K562 (cell line): Measurements from ENCODE around the gene RNPEPL1. TPM values are rescaled to one million over a fixed set of nuclear protein-coding genes. Genes with fewer than 3 reads are reported as not detected.

Source experiments
- ATAC-seq: fragments of 200-7000 bp; cut with Tn5 transposase; 3 replicates; pipeline ENCODE4 v1.9.1; 2020; ENCODE audit warnings: moderate library complexity
- BruUV-seq: library from RNA; stranded (reverse); fragments of 400-500 nt; replicated peaks from 2 replicates; lab custom pipeline; 2021; lab: Mats Ljungman, UMichigan
- CTCF ChIA-PET: fragments of 300-600 bp; formaldehyde crosslinking; extraction: SDS; loops from one replicate; lab custom pipeline; 2021; ENCODE audit warnings: low intra/inter-chr PET ratio; lab: Yijun Ruan, JAX
- POLR2A ChIA-PET: fragments of 300-600, 350-650 bp; sonication (Branson Sonifier 250); formaldehyde crosslinking; extraction: SDS; loops from one replicate; lab custom pipeline; 2021; ENCODE audit warnings: antibody characterized with exemption, inconsistent platforms; lab: Yijun Ruan, JAX
- DNase-seq, 4 experiments: peaks; one replicate each; pipeline versions ENCODE4 v3.0.0 to v3.0.0-alpha.2; 2011 to 2018; ENCODE audit warnings: low spot score in 3 of 4, mixed read lengths in 3 of 4; ENCODE audit errors: extremely low read depth in 1 of 4
- FAIRE-seq: peaks from 2 replicates; lab custom pipeline; 2011; peaks lifted over from hg19 to GRCh38; lab: Jason Lieb, UNC
- H2AFZ ChIP-seq: 2 replicates; pipeline ENCODE4 v1.6.0; 2011; ENCODE audit warnings: low read depth, low read length, control low read depth, inconsistent platforms
- H3K27ac ChIP-seq: fragments of 200-600 bp; 3 replicates; pipeline ENCODE4 v1.8.0; 2011; ENCODE audit warnings: low read depth, mild to moderate bottlenecking, control low read depth, inconsistent platforms, low read length, moderate library complexity, mixed read lengths; ENCODE audit errors: extremely low read depth
- H3K27me3 ChIP-seq, 2 experiments: fragments of 300-600 bp in 1 of 2; 2 replicates in 1 of 2; 3 replicates in 1 of 2; pipeline versions ENCODE4 v1.6.0 to v1.8.0; 2011; ENCODE audit warnings: inconsistent platforms in 2 of 2, low read length in 2 of 2, mild to moderate bottlenecking in 1 of 2, mixed read lengths in 1 of 2, moderate library complexity in 1 of 2; ENCODE audit not compliant: control insufficient read depth in 2 of 2, insufficient read depth in 2 of 2
- H3K36me3 ChIP-seq: fragments of 300-600 bp; 3 replicates; pipeline ENCODE4 v1.8.0; 2011; ENCODE audit warnings: mild to moderate bottlenecking, low read length, inconsistent platforms; ENCODE audit not compliant: control insufficient read depth, insufficient read depth
- H3K4me1 ChIP-seq, 2 experiments: fragments of 200-600 bp in 1 of 2; replicated peaks in 1 of 2; 2 replicates in 1 of 2; 3 replicates in 1 of 2; pipeline versions ENCODE4 v1.5.1 to v1.8.0; 2011; ENCODE audit warnings: inconsistent platforms in 2 of 2, low read length in 2 of 2, mild to moderate bottlenecking in 1 of 2, mixed read lengths in 1 of 2, moderate library complexity in 1 of 2; ENCODE audit not compliant: control insufficient read depth in 2 of 2, insufficient read depth in 2 of 2
- H3K4me2 ChIP-seq: 2 replicates; pipeline ENCODE4 v1.6.1; 2011; ENCODE audit warnings: low read length, control low read depth, inconsistent platforms, mixed read lengths; ENCODE audit not compliant: insufficient read depth
- H3K4me3 ChIP-seq: fragments of 200-600 bp; sonication (generic), shearing (Covaris generic); 2 replicates; pipeline ENCODE4 v1.5.1; 2016; ENCODE audit warnings: control low read depth, inconsistent platforms
- H3K79me2 ChIP-seq: fragments of 200-600 bp; 3 replicates; pipeline ENCODE4 v1.8.0; 2011; ENCODE audit warnings: low read length, inconsistent platforms; ENCODE audit not compliant: control insufficient read depth, insufficient read depth
- H3K9ac ChIP-seq, 2 experiments: 2 replicates each; pipeline versions ENCODE4 v1.6.0 to v1.6.1; 2011; ENCODE audit warnings: low read depth in 2 of 2, low read length in 2 of 2, control low read depth in 1 of 2, inconsistent platforms in 1 of 2, mild to moderate bottlenecking in 1 of 2, mixed read lengths in 1 of 2; ENCODE audit not compliant: insufficient read depth in 1 of 2
- H3K9me1 ChIP-seq: one replicate; pipeline ENCODE4 v1.6.0; 2011; ENCODE audit warnings: inconsistent platforms, mild to moderate bottlenecking, low read length, moderate library complexity; ENCODE audit not compliant: control insufficient read depth, insufficient read depth
- H3K9me3 ChIP-seq: replicated peaks from 2 replicates; pipeline ENCODE4 v1.5.1; 2011; ENCODE audit warnings: low read depth, low read length, inconsistent platforms; ENCODE audit not compliant: control insufficient read depth, insufficient read depth
- H4K20me1 ChIP-seq: replicated peaks from 2 replicates; pipeline ENCODE4 v1.6.1; 2011; ENCODE audit warnings: low read length, inconsistent platforms, mixed read lengths; ENCODE audit not compliant: control insufficient read depth, insufficient read depth
- CEBPB ChIP-seq: fragments of 450-650 bp; IDR thresholded peaks from 2 replicates; pipeline ENCODE4 v1.6.1; 2016; ENCODE audit warnings: missing genetic modification characterization, missing compliant biosample characterization
- KAT8 ChIP-seq: fragments of 450-650 bp; IDR thresholded peaks from 2 replicates; pipeline ENCODE4 v1.6.1; 2016; ENCODE audit warnings: low read depth, mild to moderate bottlenecking
- PHF20 ChIP-seq: fragments of 450-650 bp; IDR thresholded peaks from 2 replicates; pipeline ENCODE4 v1.6.1; 2018; ENCODE audit not compliant: partially characterized antibody
- PTTG1 ChIP-seq: fragments of 450-650 bp; IDR thresholded peaks from 2 replicates; pipeline ENCODE4 v1.6.1; 2016; ENCODE audit warnings: low read depth, mild to moderate bottlenecking, missing genetic modification characterization, missing compliant biosample characterization
- SMAD4 ChIP-seq: fragments of 250-450 bp; sonication (Bioruptor Pico); conservative IDR thresholded peaks from 2 replicates; pipeline ENCODE4 v1.8.0; 2021; ENCODE audit warnings: inconsistent platforms, mild to moderate bottlenecking, moderate library complexity
- TSC22D4 ChIP-seq: fragments of 450-650 bp; IDR thresholded peaks from 2 replicates; pipeline ENCODE4 v1.6.1; 2016; ENCODE audit warnings: missing genetic modification characterization, missing biosample characterization, control low read depth
- ZNF140 ChIP-seq: fragments of 250-450 bp; sonication (Bioruptor Pico); IDR thresholded peaks from 2 replicates; pipeline ENCODE4 v1.8.0; 2021; ENCODE audit warnings: moderate library complexity, mild to moderate bottlenecking, inconsistent platforms
- WGBS: fragments of 100-300 bp; shearing (Covaris generic); methylation state at CpG from one replicate; pipeline ENCODE4 v1.1.6; 2016; ENCODE audit warnings: low coverage, mixed read lengths; ENCODE audit not compliant: insufficient coverage; ENCODE audit errors: missing lambda C conversion rate; 5-methylcytosine and 5-hydroxymethylcytosine counted together
- in situ Hi-C: fragments of 300-500 bp; cut with MboI; formaldehyde crosslinking; loops from 4 replicates; pipeline ENCODE4 v1.15.0; 2018; ENCODE audit warnings: inconsistent platforms, mixed read lengths
- intact Hi-C: fragments of 100-400 bp; cut with micrococcal nuclease; formaldehyde crosslinking; loops from 2 replicates; pipeline ENCODE4 v1.14.2; 2022
- polyA plus RNA-seq, 8 experiments: library from polyadenylated mRNA; depleted of rRNA in 4 of 8; stranded (reverse) in 5 of 8; unstranded in 3 of 8; fragments of >200 nt; fragmentation: Nextera tagmentation in 2 of 8; fragmentation: Illumina TruSeq in 1 of 8; extraction: Ambion mirVana in 2 of 8; extraction: Trizol in 1 of 8; gene quantifications; 2 replicates each; pipeline versions ENCODE4 v1.2.1 to v1.2.3, GENCODE V29; 2011 to 2014; ENCODE audit warnings: inconsistent platforms in 1 of 8, missing spikeins in 1 of 8
- total RNA-seq, 7 experiments: library from RNA; depleted of rRNA in 6 of 7; stranded (reverse); fragments of >200 nt in 6 of 7; fragmentation: Illumina TruSeq in 2 of 7; extraction: Trizol in 2 of 7; gene quantifications; 2 replicates each; pipeline versions ENCODE4 v1.2.1 to v1.2.3, GENCODE V29; 2011 to 2021; ENCODE audit warnings: low replicate concordance in 1 of 7
- TF ChIP-seq, protein P1 (sequence below): fragments of 250-450 bp; sonication (Bioruptor Pico); IDR thresholded peaks from 2 replicates; pipeline ENCODE4 v1.4.0; 2020; ENCODE audit warnings: mild to moderate bottlenecking, moderate library complexity
- TF ChIP-seq, protein P2 (sequence below): fragments of 250-450 bp; sonication (Bioruptor Pico); IDR thresholded peaks from 2 replicates; pipeline ENCODE4 v1.4.0; 2020
- TF ChIP-seq, protein P3 (sequence below), 2 experiments: fragments of 450-650 bp; IDR thresholded peaks; 2 replicates each; pipeline ENCODE4 v1.6.1; 2016; ENCODE audit warnings: mild to moderate bottlenecking in 2 of 2, borderline replicate concordance in 1 of 2, low read depth in 1 of 2, moderate library complexity in 1 of 2

RNPEPL1 gene
- total and polyA plus RNA-seq, 9 of the 15 experiments (the other 6 are each of a cell fraction or from before 2014, with no cell fraction given), result 0.07 to 38.7 (median 5.6) TPM

DNA sequence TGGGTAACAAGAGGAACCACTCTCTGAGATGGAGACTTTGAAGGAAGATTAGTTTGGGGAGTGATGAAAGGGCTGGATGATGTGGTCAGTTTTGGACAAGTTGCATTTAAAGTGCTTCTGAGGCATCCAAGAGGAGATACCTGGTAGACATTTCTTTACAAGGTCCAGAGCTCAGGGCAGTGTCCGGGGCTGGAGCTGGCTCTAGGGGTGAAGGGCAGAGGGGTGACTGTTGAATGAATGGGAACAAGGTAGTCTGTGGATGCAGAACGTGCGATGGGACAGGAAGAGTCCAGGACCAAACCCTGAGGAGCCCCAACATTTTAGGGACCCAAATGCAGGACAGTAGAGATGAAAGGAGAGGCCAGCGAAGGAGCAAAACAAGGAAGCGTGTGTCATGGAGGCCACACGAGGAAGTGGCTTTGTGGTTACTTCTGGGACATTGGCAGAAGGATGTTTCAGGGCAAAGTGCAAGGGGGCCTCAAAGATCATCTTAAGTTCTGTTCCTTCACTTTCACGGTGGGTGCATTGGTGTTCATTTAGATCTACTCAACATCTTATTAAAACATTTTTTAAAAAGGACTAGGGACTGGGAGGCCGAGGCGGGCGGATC lies 43.4 kb downstream of the RNPEPL1 start:
- Histone ChIP-seq H2AFZ (no peak overlapping the region), H3K36me3 (no peaks in the 10 kb centered on the region), H3K4me2 (no peak overlapping the region), H4K20me1 (no peaks in the 10 kb centered on the region), H3K79me2 (no peaks in the 10 kb centered on the region), H3K27me3 (no peaks in the 10 kb centered on the region), H3K9me1 (no peaks in the 10 kb centered on the region), H3K9me3 (no peaks in the 10 kb centered on the region), H3K4me3 (no peak overlapping the region), H3K27ac (no peak overlapping the region), H3K4me1 (peaks cover 13 to 17% of the 10 kb centered on the region in 2 experiments), H3K9ac (no peak overlapping the region)
- no TSS peak for BruUV-seq
- no peak for FAIRE-seq
- POLR2A ChIA-PET, result interaction anchor here (0.7 kb wide), 1 partner anchor 14 kb away, joined by 4 read pairs; no protein-coding TSS in a partner anchor
- CTCF ChIA-PET, result no interaction called here
- DNase-seq, result no peak
- 61% methylated on average over 6 of the region's 10 CpGs for WGBS
- ATAC-seq, result no peak
- in situ Hi-C loops (no loop called here), intact Hi-C loops (no loop called here)
- TF ChIP-seq CEBPB (no peak), PHF20 (no peak), SMAD4 (no peak), TSC22D4 (no peak), ZNF140 (CRISPR knock-in tag) (no peak), KAT8 (no peak), PTTG1 (tag) (no peak)
- TF ChIP-seq, protein P1, sequence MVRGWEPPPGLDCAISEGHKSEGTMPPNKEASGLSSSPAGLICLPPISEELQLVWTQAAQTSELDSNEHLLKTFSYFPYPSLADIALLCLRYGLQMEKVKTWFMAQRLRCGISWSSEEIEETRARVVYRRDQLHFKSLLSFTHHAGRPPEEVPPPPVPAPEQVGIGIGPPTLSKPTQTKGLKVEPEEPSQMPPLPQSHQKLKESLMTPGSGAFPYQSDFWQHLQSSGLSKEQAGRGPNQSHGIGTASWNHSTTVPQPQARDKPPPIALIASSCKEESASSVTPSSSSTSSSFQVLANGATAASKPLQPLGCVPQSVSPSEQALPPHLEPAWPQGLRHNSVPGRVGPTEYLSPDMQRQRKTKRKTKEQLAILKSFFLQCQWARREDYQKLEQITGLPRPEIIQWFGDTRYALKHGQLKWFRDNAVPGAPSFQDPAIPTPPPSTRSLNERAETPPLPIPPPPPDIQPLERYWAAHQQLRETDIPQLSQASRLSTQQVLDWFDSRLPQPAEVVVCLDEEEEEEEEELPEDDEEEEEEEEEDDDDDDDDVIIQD (CRISPR knock-in tag), result no peak
- TF ChIP-seq, protein P2, sequence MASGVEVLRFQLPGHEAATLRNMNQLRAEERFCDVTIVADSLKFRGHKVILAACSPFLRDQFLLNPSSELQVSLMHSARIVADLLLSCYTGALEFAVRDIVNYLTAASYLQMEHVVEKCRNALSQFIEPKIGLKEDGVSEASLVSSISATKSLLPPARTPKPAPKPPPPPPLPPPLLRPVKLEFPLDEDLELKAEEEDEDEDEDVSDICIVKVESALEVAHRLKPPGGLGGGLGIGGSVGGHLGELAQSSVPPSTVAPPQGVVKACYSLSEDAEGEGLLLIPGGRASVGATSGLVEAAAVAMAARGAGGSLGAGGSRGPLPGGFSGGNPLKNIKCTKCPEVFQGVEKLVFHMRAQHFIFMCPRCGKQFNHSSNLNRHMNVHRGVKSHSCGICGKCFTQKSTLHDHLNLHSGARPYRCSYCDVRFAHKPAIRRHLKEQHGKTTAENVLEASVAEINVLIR (CRISPR knock-in tag), result no peak
- TF ChIP-seq, protein P3, sequence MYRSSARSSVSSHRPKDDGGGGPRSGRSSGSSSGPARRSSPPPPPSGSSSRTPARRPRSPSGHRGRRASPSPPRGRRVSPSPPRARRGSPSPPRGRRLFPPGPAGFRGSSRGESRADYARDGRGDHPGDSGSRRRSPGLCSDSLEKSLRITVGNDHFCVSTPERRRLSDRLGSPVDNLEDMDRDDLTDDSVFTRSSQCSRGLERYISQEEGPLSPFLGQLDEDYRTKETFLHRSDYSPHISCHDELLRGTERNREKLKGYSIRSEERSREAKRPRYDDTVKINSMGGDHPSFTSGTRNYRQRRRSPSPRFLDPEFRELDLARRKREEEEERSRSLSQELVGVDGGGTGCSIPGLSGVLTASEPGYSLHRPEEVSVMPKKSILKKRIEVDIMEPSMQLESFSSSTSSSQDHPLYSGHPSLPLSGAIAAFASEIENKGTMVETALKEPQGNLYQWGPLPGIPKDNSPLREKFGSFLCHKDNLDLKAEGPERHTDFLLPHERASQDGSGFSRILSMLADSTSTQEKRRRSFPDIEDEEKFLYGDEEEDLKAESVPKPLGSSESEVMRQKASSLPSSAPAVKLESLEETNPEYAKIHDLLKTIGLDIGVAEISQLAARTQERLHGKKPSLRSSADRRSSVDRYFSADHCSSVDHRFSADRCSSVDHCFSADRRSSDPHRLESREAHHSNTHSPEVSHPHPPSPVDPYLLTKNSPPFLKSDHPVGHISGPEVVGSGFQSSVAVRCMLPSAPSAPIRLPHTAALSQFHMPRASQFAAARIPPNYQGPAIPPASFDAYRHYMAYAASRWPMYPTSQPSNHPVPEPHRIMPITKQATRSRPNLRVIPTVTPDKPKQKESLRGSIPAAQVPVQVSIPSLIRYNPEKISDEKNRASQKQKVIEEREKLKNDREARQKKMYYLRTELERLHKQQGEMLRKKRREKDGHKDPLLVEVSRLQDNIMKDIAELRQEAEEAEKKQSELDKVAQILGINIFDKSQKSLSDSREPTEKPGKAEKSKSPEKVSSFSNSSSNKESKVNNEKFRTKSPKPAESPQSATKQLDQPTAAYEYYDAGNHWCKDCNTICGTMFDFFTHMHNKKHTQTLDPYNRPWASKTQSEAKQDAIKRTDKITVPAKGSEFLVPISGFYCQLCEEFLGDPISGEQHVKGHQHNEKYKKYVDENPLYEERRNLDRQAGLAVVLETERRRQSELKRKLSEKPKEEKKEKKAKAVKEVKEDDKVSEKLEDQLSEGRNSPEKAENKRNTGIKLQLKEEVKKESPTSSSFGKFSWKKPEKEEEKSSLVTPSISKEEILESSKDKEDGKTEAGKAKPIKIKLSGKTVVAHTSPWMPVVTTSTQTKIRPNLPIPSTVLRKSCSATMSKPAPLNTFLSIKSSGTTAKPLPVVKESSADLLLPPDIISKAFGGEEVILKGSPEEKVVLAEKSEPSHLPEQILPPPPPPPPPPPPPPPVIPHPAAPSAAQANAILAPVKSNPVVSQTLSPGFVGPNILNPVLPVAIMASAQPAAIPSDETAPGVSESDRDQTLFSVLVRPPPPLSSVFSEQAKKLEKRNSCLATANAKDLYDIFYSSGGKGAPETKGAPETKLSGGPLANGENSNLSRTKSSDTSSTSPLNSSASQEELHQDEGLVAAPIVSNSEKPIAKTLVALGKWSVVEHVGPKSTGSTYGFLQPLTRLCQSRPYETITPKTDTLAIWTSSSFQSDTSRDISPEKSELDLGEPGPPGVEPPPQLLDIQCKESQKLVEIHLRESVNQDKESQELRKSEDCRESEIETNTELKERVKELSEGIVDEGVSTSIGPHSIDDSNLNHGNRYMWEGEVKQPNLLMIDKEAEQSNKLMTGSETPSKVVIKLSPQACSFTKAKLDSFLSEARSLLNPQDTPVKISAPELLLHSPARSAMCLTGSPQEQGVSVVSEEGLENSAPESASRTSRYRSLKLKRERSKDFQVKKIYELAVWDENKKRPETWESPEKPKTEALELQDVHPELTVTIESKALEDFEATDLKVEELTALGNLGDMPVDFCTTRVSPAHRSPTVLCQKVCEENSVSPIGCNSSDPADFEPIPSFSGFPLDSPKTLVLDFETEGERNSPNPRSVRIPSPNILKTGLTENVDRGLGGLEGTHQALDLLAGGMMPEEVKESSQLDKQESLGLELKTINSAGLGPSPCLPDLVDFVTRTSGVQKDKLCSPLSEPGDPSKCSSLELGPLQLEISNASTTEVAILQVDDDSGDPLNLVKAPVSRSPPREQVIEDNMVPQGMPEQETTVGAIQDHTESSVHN (IDR thresholded peaks at IDR 0.05; ENCODE audit: borderline replicate concordance in 1 of 2, low read depth in 1 of 2), result no peak
